ENCODE results near the gene TBC1D20.

TBC1D20 gene

GRCh38 chr20:436476-436875 lies 25.9 kb downstream of the TBC1D20 start:
- TF ChIP-seq POU6F1 (CRISPR knock-in tag; IDR thresholded peaks at IDR 0.05; ENCODE audit: borderline replicate concordance, low read depth) (no peak), ZFP30 (CRISPR knock-in tag; IDR thresholded peaks at IDR 0.05) (no peak), OSR1 (CRISPR knock-in tag; IDR thresholded peaks at IDR 0.05) (no peak)

GRCh38 chr20:435558-435957 lies 26.8 kb downstream of the TBC1D20 start:
- TF ChIP-seq TSHZ2 (CRISPR knock-in tag; IDR thresholded peaks at IDR 0.05), result no peak
- no peak for TF ChIP-seq ZNF8 (CRISPR knock-in tag; IDR thresholded peaks at IDR 0.05)
- TF ChIP-seq PPARA (CRISPR knock-in tag; IDR thresholded peaks at IDR 0.05; ENCODE audit: borderline replicate concordance), result no peak
- TF ChIP-seq OSR1 (CRISPR knock-in tag; IDR thresholded peaks at IDR 0.05), result no peak
- TF ChIP-seq ZNF565 (CRISPR knock-in tag; conservative IDR thresholded peaks at IDR 0.05; ENCODE audit: low read depth), result no peak
- TF ChIP-seq CSRNP3 (CRISPR knock-in tag; IDR thresholded peaks at IDR 0.05), result no peak
- no peak for TF ChIP-seq BACH2 (CRISPR knock-in tag; IDR thresholded peaks at IDR 0.05; ENCODE audit: borderline replicate concordance)
- TF ChIP-seq RARB (CRISPR knock-in tag; IDR thresholded peaks at IDR 0.05), result no peak
- TF ChIP-seq ZFP30 (CRISPR knock-in tag; IDR thresholded peaks at IDR 0.05), result no peak
- TF ChIP-seq ZNF70 (CRISPR knock-in tag; IDR thresholded peaks at IDR 0.05), result no peak
- TF ChIP-seq PATZ1 (CRISPR knock-in tag; IDR thresholded peaks at IDR 0.05; ENCODE audit: borderline replicate concordance), result no peak
- TF ChIP-seq ZC3H10 (CRISPR knock-in tag; IDR thresholded peaks at IDR 0.05), result no peak
- TF ChIP-seq ARNTL (CRISPR knock-in tag; IDR thresholded peaks at IDR 0.05; ENCODE audit: borderline replicate concordance, low read depth), result no peak
- TF ChIP-seq TOX (CRISPR knock-in tag; IDR thresholded peaks at IDR 0.05; ENCODE audit: borderline replicate concordance), result no peak
- TF ChIP-seq CREB5 (CRISPR knock-in tag; IDR thresholded peaks at IDR 0.05; ENCODE audit: low read depth), result no peak
- no peak for TF ChIP-seq TCF4 (CRISPR knock-in tag; IDR thresholded peaks at IDR 0.05; ENCODE audit: borderline replicate concordance)
- no peak for TF ChIP-seq CSDC2 (CRISPR knock-in tag; IDR thresholded peaks at IDR 0.05)
- no peak for TF ChIP-seq ESRRG (CRISPR knock-in tag; IDR thresholded peaks at IDR 0.05)
- TF ChIP-seq GLIS3 (CRISPR knock-in tag; IDR thresholded peaks at IDR 0.05), result no peak
- TF ChIP-seq ISL1 (CRISPR knock-in tag; IDR thresholded peaks at IDR 0.05), result no peak
- no peak for ATAC-seq

More at GRCh38 chr20:436476-436875, 25.9 kb downstream of the TBC1D20 start:
- no peak for ATAC-seq

GRCh38 chr20:434661-435419 lies 27.5 kb downstream of the TBC1D20 start:
- TF ChIP-seq GLIS3 (CRISPR knock-in tag; IDR thresholded peaks at IDR 0.05) (no peak), SNAI2 (CRISPR knock-in tag; IDR thresholded peaks at IDR 0.05) (no peak)
- ATAC-seq, result no peak
